ENCODE data around the gene TPO.

DNA sequence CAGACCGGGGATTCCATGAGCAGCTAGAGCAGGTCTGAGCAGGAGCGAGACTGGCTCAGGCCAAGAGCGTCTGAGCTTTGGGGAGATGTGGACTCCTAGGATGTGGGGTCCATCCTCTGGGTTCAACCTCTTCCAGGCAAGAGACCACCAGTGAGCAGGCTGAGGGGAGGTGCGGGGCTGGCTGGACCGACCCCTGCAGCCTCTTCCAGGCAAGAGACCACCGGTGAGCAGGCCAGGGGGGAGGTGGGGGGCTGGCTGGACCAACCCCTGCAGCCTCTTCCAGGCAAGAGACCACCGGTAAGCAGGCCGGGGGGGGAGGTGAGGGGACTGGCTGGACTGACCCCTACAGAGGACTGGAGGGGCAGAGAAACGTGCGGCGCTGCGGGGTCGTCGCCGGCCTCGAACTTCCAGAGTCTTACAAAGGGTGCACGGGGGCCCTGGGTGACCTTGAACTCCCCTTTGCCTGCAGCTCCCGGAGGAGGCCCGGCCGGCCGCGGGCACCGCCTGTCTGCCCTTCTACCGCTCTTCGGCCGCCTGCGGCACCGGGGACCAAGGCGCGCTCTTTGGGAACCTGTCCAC, 63.4 kb downstream of the TPO start:
- TF ChIP-seq, protein P1, sequence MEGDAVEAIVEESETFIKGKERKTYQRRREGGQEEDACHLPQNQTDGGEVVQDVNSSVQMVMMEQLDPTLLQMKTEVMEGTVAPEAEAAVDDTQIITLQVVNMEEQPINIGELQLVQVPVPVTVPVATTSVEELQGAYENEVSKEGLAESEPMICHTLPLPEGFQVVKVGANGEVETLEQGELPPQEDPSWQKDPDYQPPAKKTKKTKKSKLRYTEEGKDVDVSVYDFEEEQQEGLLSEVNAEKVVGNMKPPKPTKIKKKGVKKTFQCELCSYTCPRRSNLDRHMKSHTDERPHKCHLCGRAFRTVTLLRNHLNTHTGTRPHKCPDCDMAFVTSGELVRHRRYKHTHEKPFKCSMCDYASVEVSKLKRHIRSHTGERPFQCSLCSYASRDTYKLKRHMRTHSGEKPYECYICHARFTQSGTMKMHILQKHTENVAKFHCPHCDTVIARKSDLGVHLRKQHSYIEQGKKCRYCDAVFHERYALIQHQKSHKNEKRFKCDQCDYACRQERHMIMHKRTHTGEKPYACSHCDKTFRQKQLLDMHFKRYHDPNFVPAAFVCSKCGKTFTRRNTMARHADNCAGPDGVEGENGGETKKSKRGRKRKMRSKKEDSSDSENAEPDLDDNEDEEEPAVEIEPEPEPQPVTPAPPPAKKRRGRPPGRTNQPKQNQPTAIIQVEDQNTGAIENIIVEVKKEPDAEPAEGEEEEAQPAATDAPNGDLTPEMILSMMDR (IDR thresholded peaks at IDR 0.05): no peak
- no peak for TF ChIP-seq POLR2A (IDR thresholded peaks at IDR 0.05)

Data from suprapubic skin (tissue), 3 donors.